Measurements from ENCODE around the gene EED.
A peak's percentile ranks its signal among the peaks of the same experiment; 100 is the strongest.

The EED gene

DNA sequence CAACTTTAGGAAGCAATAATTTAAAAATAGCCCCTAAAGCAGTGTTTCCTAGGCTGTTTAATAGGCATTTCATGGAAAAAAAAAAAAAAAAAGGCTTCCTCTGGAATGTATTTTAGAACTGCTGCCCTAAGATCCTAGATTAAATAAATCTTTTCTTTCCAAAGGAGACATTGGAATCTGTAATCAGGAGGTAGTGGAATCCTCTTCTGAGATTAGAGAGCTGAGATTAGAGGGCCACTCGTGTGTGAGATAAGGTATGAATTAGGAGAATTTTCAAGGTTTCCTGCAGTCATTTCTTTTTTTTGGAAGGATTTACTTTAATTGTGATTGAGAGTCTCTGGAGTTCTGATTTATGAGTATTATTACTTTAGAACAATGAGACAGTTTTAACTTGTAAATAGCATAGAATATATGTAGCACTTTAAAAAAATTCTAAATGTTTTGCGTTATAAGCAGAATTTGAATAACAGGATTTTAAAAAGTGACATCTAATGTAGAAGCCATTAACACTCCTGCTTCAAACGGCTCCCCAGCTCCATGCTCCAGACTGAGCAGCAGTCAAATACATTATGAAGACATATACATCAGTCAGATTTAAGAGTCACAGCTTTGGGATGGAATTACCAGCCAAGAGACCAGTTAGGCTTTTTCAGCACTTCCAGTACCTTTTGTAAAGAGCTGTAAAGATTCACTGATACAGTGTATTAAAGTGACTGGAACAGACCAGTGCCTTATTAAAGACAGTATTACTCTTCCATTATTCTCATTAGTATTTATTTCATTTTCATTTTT, 5.0 kb downstream of the EED start:
- no peak for DNase-seq

DNA sequence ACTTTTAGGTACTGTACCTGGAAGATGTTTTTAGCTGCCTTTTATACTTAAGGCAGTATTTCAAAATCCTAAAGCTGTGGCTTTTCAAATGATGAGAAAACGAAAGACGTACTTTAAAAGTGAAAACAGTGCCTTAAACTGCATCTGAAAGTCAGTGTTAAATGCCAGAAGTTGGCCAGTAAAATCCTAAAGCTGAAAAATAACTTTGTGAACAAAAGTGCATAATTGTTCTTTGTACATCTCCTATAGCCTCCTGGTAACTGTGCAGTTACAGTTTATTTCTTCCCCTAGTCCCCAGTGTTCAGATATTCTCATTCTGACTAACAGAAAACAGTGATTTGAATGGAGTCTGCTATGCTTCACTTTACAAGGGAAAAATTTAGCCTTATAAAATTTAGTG, 6.8 kb downstream of the EED start:
- peak; percentile 50 for DNase-seq

DNA sequence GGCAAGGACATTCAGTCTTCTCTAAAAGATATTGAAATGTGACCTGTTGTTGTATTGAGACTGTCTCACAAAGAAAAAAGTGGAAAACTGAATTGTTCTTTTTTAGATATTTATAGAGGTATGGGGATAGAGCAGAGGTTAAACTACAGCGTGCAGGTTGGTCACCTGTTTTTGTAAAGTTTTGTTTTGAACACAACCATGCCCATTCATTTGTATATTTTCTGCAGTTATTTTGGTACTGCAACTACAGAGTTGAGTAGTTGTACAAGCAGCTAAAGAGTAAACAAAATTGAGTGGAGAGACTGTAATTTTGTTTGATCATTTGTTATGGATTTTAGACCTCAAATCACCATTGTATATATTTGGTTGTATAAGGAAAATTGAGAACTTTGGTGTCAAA, 11.3 kb downstream of the EED start:
- DNase-seq: peak; percentile 64

DNA sequence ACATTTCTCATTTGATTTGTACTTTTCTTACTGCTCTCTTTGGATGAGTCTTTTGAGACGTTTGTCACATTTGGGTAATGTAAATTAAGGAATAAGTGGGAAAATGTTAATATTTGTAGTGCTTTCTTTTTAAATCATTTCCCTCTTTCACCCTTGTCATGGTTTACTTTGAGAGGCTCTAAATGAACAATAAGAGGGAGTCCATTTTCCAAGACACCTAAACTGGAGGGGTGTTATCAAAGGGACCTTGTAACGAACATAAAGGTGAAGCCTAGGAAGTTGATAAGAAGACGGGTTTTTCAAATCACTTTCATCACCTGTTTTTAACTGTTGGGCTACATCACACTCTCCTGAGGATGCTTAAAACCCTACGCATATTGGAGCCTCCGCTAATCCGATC, 12.1 kb downstream of the EED start:
- DNase-seq: no peak

DNA sequence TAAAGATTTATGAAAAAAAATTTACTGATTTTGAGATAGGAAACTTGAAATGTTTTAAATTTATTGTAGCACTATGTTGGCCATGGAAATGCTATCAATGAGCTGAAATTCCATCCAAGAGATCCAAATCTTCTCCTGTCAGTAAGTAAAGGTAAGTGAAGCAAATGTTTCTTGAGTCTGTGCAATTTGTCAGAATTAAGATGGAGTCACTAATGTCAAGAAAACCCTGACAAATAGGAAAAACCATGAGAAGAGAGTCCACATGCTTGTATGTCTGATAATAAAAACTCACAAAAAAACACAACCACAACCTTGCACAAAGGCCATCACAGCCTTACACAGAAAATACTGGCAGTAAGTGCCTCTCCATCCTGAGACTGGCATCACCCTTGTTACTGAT, 12.9 kb downstream of the EED start:
- DNase-seq: no peak

DNA sequence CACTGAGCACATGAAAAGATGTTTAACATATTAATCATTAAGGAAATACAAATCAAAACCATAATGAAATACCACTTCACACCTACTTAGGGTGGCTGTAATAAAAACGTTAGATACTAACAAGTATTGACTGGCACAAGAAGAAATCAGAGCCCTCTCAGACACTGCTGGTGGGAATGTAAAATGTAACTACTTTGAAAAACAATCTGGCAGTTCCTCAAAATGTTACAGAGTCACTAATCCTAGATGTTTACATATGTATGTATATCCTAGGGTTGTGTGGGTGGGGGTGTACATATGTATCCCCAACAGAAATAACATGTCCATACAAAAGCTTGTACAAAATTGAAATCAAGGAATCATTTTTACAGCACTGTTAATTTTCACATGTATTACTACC, 15.2 kb downstream of the EED start:
- no peak for DNase-seq

DNA sequence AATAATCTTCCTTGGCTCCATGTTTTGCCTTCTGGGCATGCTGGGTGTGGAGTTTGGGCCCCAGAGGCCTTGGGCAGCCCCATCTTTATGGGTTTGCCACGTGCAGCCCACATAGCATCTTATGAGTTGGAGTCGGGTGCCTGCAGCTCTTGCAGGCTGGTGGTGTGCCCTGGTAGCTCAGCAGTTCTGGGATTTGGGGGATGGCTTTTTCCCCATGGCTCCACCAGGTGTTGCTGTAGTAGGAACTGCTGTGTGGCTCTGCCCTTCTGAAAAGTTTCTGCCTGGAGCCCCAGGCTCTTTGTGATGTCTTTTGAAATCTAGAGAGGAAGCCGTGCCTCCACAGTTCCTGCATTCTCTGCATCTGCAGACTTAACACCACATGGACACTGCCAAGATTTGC, 16.8 kb downstream of the EED start:
- DNase-seq: no peak

DNA sequence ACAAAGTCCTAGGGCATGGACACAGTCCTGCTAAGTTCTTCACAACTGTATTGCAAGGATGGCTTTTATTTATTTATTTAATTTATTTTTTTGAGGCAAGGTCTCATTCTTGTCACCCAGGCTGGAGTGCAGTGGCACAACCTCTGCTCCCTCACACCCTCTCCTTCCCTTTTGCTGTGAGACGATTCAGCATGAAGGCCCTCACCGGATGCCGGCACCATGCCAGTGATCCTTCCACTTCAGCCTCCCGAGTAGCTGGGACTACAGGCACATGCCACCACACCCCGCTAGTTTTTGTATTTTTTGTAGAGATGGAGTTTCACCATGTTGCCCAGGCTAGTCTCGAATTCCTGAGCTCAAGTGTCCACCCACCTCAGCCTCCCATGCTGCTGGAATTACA, 17.8 kb downstream of the EED start:
- DNase-seq: no peak

DNA sequence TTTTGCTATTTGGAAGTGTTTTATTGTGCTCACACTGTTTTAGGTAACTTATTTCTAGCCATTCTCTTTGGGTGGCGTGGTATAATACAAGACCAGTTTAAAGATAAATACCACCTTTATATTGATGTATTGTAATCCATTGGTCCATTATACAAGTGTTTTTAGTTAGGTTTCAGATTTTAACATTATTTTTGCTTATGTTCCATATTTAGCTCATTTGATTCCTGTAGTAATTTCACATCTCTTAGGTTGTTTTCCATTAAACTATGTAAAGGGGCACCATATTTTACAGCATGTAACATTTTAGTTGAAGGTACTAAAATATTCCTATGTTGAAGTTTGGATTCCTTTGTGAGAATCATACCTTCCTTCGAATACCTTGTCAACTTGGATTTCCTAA, 20.1 kb downstream of the EED start:
- no peak for DNase-seq

DNA sequence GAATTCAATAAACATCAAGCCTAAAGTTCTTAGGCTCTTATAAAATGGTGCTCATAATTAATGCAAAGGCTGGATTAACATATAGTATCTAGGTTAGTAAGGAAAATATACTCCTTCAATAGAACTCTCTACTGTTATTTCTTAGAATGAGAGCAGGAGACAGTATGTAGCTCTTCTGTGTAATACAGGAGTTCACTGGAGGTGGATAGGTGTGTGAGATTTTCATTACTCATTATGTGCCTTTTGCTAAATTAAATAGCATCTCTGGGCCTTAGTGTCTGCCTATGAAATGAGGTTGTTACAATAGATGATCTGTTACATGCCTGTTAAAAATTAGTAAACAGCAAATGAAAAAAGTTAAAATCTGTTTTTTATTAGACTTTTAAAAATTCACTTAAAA, 20.6 kb downstream of the EED start:
- no peak for DNase-seq

DNA sequence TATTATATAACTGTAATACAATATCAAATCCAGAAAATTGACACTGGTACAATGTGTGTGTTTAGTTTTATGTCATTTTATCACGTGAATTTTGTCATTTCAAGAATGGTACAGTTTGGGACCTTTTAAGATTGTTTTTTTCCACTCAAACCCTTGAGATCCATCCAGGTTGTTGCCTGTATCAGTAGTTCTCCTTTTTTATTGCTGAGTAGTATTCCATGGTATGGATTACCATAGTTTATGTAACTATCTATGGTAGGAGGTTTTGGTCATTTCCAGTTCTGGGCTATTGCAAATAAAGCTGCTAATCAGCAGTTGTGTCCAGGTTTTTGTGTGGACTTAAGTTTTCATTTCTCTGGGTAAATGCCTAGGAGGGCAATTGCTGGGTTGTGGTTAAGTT, 25.1 kb downstream of the EED start:
- no peak for DNase-seq

DNA sequence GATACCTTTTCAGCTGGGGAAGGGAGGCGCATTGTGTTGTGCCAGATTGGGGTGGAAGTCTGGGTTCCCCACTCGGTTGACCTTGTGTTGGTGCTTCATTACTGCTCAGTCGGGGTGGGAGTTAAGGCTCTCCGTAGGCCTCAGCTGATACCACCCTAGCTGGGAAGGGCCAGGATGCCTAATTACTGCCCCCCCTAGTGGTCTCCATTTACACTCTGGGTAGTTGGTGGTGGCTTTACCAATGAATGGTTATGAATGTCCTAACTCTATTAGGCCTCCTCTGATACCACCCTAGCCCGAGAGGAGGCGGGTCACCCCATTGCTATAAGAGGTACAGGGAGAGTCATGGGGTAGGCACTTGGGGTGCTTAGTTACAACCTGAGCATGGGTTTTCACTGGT, 29.9 kb downstream of the EED start:
- no peak for DNase-seq

DNA sequence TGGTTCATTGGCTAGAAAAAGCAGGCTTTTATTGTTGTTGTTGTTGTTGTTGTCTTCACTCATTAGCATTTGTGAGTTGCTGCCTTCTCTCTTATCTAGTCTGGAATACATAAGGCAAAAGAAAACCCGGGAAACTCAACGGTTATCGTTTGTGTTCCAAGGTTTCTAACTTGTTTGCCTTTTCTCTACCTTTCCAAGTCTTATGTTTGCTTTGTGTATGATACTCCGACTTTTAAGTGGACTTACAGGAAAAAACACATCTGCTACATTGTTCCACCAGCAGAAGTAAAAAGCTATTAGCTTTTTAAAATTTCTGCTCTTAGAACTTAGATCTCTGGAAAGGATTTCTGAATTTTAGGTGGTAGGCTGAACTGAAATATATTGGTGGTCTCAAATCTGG, 30.4 kb downstream of the EED start:
- no peak for DNase-seq

DNA sequence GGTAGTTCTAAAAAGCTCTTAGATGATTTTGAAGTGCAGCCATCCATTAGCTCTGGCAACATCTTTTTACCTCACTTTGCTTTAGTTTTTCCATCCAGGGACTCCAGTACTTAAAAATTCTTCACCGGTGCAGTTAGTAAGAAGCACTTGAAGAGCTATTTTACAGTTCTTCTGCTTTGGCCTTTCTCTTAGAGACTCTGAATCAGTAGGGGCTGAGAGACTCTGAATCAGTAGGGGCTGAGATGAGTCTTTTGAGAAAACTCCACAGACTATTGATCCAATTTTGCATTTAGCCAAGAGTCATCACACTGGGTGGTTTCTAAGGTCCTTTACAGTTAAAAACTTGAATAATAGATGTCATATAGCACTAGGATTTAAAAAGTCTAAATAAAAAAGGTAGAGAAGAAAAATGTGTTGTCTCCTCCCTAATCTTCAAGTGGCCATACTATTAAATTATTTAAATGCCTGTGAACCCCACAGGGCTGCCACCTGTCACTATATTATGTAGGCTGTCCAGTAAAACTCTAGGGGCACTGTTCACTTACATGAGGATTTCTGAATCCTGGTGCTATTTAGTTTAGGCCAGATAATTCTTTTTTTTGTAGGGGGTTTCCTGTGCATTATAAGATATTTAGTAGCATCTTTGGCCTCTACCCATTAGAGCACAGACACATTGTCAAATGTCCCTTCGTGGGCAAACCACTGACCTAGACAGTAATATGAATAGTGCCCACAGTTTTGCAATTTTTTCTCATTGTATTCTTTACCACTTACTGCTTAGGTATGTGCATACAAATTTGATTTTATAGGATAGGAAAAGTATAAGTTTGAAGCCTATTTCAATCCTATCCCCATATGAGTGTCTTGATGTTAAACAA, 31.2 kb downstream of the EED start:
- no peak for DNase-seq

DNA sequence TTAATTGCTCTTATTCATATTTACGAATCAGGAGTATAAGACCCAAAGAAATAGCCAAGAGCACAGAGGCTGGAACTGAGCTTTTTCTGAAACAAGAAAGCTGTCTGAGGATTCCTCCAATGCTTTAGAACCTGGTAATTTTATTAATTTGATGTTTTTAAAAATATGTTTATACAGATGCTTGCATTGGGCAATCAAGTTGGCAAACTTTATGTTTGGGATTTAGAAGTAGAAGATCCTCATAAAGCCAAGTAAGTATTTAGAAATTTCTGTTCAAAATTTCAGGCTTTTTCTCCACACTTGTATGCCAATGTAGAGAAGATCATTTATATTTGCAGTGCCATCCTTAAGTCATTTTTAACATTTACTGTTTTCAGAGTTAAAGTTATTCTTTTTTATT, 33.2 kb downstream of the EED start:
- no peak for DNase-seq

DNA sequence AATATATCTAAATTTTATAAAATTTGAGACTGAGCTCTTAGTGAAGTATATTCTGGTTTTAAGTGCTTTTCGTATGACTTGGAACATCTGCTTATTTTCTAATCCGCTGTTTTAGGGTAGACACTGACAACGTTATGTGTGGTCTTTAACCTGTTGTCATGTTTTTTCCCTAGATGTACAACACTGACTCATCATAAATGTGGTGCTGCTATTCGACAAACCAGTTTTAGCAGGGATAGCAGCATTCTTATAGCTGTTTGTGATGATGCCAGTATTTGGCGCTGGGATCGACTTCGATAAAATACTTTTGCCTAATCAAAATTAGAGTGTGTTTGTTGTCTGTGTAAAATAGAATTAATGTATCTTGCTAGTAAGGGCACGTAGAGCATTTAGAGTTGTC, 33.7 kb downstream of the EED start:
- no peak for DNase-seq

DNA sequence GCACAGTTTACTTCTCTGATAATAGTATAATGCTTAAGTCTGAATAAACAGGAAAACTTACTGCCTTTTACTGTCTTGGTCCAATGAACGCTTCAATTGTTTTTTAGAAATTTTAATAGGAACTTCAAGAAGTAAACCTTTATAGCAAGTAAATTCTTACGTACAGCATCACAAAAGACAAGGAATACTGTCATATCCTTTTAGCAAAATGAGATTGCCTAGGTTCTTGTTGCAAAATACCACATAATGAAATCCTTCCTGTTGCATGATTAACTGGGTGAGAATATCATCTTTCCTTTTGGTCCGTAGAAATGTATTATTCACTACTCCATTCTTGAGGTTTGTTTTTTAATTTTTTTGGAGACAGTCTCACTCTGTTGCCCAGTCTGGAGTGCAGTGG, 35.2 kb downstream of the EED start:
- DNase-seq: no peak

DNA sequence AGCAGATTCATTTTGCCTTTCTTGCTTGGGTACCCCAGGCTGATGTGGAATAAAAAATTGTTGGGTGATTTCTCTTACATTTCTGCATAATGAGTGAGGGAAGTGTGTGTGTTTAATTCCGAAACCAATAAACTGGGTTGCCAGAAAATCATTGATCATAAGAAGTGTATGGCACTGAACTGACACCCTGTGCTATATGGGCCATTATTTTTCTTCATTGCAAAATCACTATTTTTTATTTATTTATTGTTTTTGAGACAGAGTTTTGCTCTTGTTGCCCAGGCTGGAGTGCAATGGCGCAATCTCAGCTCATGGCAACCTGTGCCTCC, 42.9 kb downstream of the EED start:
- DNase-seq: no peak

DNA sequence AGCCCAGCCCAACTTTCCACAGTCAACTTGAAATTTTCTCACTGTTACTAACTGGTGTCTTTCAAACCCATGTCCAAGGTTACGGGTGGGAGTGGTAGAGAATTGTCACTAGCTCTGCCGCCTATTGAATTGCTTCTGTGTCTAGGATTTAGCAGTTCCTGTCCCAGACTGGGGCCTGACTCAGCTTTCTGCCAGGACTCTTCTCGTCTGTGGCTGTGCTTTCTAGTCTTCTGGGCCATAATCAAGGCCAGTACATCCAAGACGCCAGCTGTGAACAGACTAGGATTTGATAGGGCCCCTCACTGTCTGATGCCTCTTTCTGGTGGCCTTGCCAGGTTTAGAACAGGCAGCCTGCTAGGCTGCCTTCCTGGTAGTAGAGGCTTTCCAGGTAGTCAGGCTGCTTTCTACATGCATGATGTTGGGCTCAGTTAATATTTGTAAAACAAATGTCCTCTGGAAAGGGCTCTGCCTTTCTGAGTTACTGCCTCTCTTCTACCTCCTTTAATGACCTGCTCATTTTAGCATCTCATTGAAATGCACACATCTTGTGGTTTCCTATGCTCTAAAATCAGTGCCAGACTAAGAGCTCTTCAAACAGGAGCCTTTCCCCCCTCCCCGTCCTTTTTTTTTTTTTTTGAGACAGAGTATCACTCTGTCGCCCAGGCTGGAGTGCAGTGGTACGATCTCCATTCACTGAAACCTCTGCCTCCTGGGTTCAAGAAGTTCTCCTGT, 44.4 kb downstream of the EED start:
- peak; percentile 80 for DNase-seq

DNA sequence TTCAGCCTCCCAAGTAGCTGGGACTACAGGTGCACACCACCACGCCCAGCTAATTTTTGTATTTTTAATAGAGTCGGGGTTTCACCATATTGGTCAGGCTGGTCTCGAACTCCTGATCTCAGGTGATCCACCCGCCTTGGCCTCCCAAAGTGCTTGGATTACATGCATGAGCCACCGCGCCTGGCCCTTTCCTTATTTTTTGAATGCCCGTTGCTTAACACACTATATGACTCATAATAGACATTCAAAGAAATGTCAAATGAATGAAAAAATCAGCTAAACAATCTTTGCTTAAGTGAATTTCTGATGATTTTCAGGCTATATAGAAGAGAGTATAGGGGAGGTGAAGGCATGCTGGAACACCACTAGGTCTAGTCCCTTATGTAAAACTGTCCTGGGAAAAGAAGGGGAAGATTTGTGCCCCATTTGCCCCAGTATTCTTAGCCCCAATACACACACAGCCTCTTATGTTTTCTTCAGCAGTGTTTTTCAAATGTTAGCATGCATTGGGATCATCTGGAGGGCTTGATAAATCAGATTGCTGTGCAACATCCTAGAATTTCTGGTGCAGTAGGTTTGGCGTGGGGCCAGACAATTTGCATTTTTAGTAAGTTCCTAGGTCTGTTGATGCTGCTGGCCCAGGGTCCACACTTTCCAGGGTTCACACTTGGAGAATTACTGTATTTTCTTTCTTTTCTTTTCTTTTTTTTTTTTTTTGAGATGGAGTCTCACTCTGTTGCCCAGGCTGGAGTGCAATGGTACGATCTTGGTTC, 45.1 kb downstream of the EED start:
- peak; percentile 39 for DNase-seq

DNA sequence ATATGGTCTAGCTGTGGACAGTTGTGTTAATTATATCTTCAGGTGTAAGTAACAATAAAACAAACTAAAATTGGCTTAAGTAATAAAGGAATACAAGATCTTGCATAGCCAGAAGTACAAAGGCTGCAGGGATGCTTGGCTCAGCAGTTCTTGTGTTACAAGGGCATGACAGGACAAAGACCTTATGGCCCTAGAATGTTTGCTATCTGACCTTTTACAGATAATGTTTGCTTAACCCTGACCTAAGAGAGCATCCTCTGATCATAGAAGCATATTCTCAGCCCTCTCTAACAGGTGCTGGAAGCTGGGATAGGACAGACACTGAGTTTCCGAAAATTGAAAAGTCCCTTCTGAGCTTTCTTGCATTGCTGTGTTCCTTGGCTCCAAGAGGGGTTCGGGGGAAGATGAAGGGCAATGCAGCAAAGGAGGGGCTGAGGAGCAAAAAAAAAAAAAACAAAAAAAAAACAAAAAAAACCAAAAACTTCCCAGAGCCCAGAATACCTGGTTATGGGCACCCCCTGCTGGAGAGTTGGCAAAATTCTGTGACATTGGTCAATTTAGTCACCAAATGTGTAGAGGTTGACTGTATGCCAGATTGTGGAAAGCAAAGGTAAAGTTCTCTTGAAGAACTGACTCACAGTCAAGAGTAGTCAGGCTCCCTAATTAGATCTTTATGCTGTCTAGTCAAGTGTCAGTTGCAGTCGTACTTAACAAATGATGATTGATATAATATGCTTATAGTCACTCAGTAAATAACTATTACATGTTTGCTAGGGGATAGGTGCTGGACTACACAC, 47.1 kb downstream of the EED start:
- peak; percentile 85 for DNase-seq

DNA sequence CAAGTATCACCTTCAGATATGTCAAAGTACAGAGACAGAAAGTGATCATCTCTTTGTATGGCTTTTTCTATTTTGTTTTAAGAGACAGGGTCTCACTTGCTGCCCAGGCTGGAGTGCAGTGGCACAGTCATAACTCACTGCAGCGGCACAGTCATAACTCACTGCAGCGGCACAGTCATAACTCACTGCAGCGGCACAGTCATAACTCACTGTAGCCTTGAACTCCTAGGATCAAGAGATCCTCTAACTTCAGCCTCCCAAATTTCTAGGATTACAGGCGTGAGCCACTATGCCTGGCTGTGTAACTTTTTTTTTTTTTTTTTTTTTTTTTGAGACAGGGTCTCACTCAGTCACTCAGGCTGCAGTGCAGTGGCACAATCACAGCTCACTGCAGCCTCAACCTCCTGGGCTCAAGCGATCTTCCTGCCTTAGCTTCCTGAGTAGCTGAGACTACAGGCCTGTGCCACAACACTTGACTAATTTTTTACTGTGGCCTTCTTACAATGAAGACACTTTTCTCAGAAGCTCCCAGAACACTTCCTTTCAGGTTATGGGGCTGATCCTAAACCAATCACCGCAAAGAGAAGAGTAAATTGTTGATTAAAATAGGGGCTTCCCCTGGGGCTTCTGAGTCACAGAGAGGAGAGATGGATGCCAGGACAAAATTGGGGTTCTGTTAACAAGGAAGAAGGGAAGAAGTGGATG, 48.5 kb downstream of the EED start:
- DNase-seq: peak; percentile 90
